Adrenal gland (tissue), 12 donors: Measurements from ENCODE around the gene PPP1CC. TPM values are rescaled to one million over a fixed set of nuclear protein-coding genes. Genes with fewer than 3 reads are reported as not detected.

ENCODE experiments used
- DNase-seq, 7 donors: peaks; one replicate each; pipeline ENCODE4 v3.0.0-alpha.2; 2019 to 2020
- H3K27ac ChIP-seq, 5 donors: fragments of 200-600 bp; sonication (generic) in 4 of 5; 1 replicate in 3 of 5; 2 replicates in 2 of 5; pipeline versions ENCODE4 v1.5.1 to v1.8.0; 2016 to 2020; ENCODE audit warnings: mild to moderate bottlenecking in 1 of 5
- H3K27me3 ChIP-seq: fragments of 200-600 bp; 2 replicates; pipeline ENCODE4 v1.8.0; 2021
- H3K36me3 ChIP-seq, 2 donors: fragments of 200-600 bp; replicated peaks in 1 of 2; 1 replicate in 1 of 2; 2 replicates in 1 of 2; pipeline versions ENCODE4 v1.5.1 to v1.8.0; 2018 to 2022
- H3K4me1 ChIP-seq, 2 donors: fragments of 200-600 bp; replicated peaks in 1 of 2; 1 replicate in 1 of 2; 2 replicates in 1 of 2; pipeline versions ENCODE4 v1.5.1 to v1.8.0; 2018 to 2021
- H3K4me3 ChIP-seq, 4 donors: fragments of 200-600 bp; sonication (generic) in 3 of 4; one replicate each; pipeline ENCODE4 v1.5.1; 2016 to 2018
- H3K9me3 ChIP-seq, 3 donors: fragments of 200-600 bp; sonication (generic) in 1 of 3; replicated peaks in 1 of 3; 1 replicate in 2 of 3; 2 replicates in 1 of 3; pipeline versions ENCODE4 v1.5.1 to v1.8.0; 2016 to 2021
- CTCF ChIP-seq, 6 experiments: fragments of 450-650 bp in 4 of 6; fragments of 200-600 bp in 2 of 6; sonication (generic) in 1 of 6; IDR thresholded peaks; 1 replicate in 5 of 6; 2 replicates in 1 of 6; pipeline versions ENCODE4 v1.5.1 to v1.8.0; 2016 to 2021; ENCODE audit warnings: antibody characterized with exemption in 6 of 6, mild to moderate bottlenecking in 2 of 6, moderate library complexity in 1 of 6
- POLR2A ChIP-seq, 2 donors: fragments of 450-650 bp; IDR thresholded peaks; one replicate each; pipeline ENCODE4 v1.6.1; 2017; ENCODE audit warnings: antibody characterized with exemption in 2 of 2, mild to moderate bottlenecking in 2 of 2, moderate library complexity in 1 of 2
- WGBS, 4 donors: extraction: QIAGEN DNeasy Blood & Tissue Kit in 2 of 4; methylation state at CpG; one replicate each; pipeline versions ENCODE4 v1.1.5 to v1.1.7; 2013 to 2017; 5-methylcytosine and 5-hydroxymethylcytosine counted together
- intact Hi-C, 2 donors: fragments of 100-400 bp; cut with DNase I; formaldehyde crosslinking; loops; one replicate each; pipeline versions ENCODE4 v1.14.1 to v1.15.0; 2022 to 2023
- polyA plus RNA-seq, 3 donors: library from polyadenylated mRNA; stranded (reverse); fragments of 200-250 nt in 2 of 3; fragments of 350-450 nt in 1 of 3; fragmentation: Illumina TruSeq in 1 of 3; extraction: RNeasy Lipid Tissue Mini Kit (QIAGEN cat#74804) in 1 of 3; gene quantifications; one replicate each; pipeline ENCODE4 v1.2.3, GENCODE V29; 2013 to 2014
- total RNA-seq, 9 donors: library from RNA; depleted of rRNA in 4 of 9; stranded (reverse); fragments of >200 nt in 4 of 9; fragments of 120-200 nt in 1 of 9; fragmentation: NEBNext Ultra II Directional in 1 of 9; extraction: Animal tissue kit (Norgen Biotek cat#: 25700) in 1 of 9; gene quantifications; one replicate each; pipeline versions ENCODE4 v1.1.0 to v1.2.4, GENCODE V29; 2013 to 2023
- donor health status: healthy with polysubstance abuse.
- donor health status: Bipolar disorder and iron deficiency.
- donor health status: DM: yes; HTN: yes; CAD: no.
- donor health status: DM: no; HTN: no; CAD: no.
- donor health status: DM: no; HTN: no; CAD: no.
- donor health status: DM: yes; HTN: yes; CAD: no.

PPP1CC gene
- total and polyA plus RNA-seq, 12 donors: 53.7 to 182 (median 137) TPM

- no peak for TF ChIP-seq POLR2A (IDR thresholded peaks at IDR 0.05)
- no peak for TF ChIP-seq CTCF (IDR thresholded peaks at IDR 0.05)
- DNase-seq: no peak
- H3K4me3 ChIP-seq: no peak overlapping the region
- H3K4me1 ChIP-seq: no peaks in the 10 kb centered on the region
- WGBS, 4 donors: 87 to 95% (median 91%) methylated on average over 6 to 7 of the region's 7 CpGs
- no peaks in the 10 kb centered on the region for H3K36me3 ChIP-seq
- no peaks in the 10 kb centered on the region for H3K27me3 ChIP-seq
- H3K9me3 ChIP-seq: no peaks in the 10 kb centered on the region
- intact Hi-C loops: no loop called here
- H3K27ac ChIP-seq: no peak overlapping the region
Measured at GRCh38 chr12:110786012-110786411, 43.3 kb upstream of the PPP1CC start.

- 80 to 88% (median 83%) methylated on average over 2 to 7 of the region's 7 CpGs for WGBS, 4 donors
- Histone ChIP-seq H3K27ac (no peak overlapping the region), H3K4me1 (no peaks in the 10 kb centered on the region), H3K9me3 (no peaks in the 10 kb centered on the region), H3K36me3 (no peaks in the 10 kb centered on the region), H3K27me3 (no peaks in the 10 kb centered on the region), H3K4me3 (no peak overlapping the region)
- intact Hi-C loops: no loop called here
- TF ChIP-seq POLR2A (IDR thresholded peaks at IDR 0.05) (no peak), CTCF (IDR thresholded peaks at IDR 0.05) (no peak)
- DNase-seq: peak in 1 of 7 donors; percentile 7
Measured at GRCh38 chr12:110785240-110785639, 42.5 kb upstream of the PPP1CC start.

GRCh38 chr12:110782922-110783321, 40.2 kb upstream of the PPP1CC start:
- no peaks in the 10 kb centered on the region for H3K27me3 ChIP-seq
- no peaks in the 10 kb centered on the region for H3K36me3 ChIP-seq
- 85 to 90% (median 86%) methylated on average over 8 of the region's 8 CpGs for WGBS, 4 donors
- intact Hi-C loops: no loop called here
- H3K4me1 ChIP-seq: no peaks in the 10 kb centered on the region
- H3K27ac ChIP-seq: no peak overlapping the region
- no peaks in the 10 kb centered on the region for H3K9me3 ChIP-seq
- no peak for DNase-seq
- TF ChIP-seq POLR2A (IDR thresholded peaks at IDR 0.05) (no peak), CTCF (IDR thresholded peaks at IDR 0.05) (no peak)
- no peak overlapping the region for H3K4me3 ChIP-seq

GRCh38 chr12:110782094-110782493, 39.4 kb upstream of the PPP1CC start:
- no peak overlapping the region for H3K27ac ChIP-seq
- no peak overlapping the region for H3K4me3 ChIP-seq
- intact Hi-C loops: no loop called here
- H3K9me3 ChIP-seq: no peaks in the 10 kb centered on the region
- H3K36me3 ChIP-seq: no peaks in the 10 kb centered on the region
- H3K27me3 ChIP-seq: no peaks in the 10 kb centered on the region
- no peak for TF ChIP-seq CTCF (IDR thresholded peaks at IDR 0.05)
- TF ChIP-seq POLR2A (IDR thresholded peaks at IDR 0.05): no peak
- WGBS, 4 donors: 64 to 74% (median 71%) methylated on average over 3 to 4 of the region's 4 CpGs
- no peaks in the 10 kb centered on the region for H3K4me1 ChIP-seq
- no peak for DNase-seq
